Activated CD4-positive, alpha-beta T cell treated with anti-CD3 and anti-CD28 coated beads for 48 hours (primary cell): ENCODE measurements around the gene SLC37A1.
"Not testable (repeated sequence)": the region's sequence is repeated elsewhere in the genome, so short reads cannot be mapped to it uniquely, and the experiment has no call there.

Experiments
- DNase-seq: peaks from one replicate; pipeline ENCODE4 v3.0.0-alpha.2; 2020

The SLC37A1 gene

DNA sequence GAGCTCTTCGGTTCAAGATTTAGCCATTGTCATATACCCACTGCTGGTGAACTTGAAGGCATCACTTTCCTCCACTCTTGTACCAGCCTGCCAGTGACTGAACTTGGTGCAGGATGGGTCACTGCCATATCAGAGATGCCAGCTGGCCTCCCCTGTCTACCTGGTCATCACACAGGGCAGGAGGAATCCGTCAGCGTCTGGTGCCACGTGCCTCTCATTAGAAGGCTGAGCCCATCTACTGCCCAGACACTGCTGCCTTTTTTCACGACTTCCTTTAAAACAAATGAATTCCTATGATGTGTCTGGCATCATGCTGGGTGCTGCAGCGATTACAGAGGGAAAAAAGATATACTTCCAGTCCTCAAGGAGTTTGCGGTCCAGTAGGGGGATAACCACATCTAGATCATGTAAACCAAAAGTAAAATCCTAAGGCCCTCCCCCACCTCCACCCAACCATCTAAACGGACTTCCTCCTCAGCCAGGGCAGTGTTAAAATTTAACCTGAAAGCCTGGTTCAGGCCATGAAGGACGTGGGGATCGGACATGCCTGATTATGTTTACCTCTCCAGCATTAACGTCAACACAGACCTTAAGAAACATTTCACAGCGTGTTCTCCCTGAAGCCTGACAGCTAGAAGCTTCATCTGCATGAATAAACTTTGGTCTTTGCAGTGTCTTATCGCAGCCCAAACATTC is 110.6 kb downstream of the SLC37A1 start:
- DNase-seq: no peak

DNA sequence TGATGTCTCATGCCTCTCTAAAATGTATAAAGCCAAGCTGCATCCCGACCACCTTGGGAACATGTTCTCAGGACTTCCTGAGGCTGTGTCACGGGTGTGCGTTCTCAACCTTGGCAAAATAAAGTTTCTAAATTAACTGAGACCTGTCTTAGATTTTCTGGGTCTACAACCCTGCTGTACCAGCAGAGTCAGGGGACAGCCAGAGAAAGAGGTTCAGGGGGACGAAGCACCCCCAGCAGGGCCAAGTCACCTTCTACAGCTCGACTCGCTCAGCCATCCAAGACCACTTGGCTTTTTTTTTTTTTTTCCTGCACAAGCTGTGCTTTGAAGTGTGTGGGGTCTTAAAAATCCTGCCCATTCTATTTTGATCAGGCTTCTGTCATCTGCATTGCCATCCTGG is 111.3 kb downstream of the SLC37A1 start:
- no peak for DNase-seq

DNA sequence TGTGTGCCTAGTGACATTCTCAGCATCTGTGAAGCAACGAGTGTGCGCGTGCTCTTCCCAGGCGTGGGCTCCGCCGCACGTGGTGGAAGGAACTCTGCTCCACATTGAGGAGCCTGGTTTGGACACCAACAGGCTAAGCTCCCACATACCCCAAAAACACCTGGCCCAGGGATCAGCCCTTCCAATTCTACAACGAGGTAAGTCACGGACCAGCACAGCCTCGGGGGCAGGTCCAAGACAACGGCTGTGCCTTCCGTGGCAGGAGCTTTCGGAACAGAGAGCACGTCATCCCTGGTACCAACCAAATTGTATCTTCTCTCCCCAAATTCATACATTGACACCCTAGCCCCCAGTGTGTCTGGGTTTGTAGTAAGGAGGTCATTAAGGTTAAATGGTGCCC is 112.5 kb downstream of the SLC37A1 start:
- no peak for DNase-seq

DNA sequence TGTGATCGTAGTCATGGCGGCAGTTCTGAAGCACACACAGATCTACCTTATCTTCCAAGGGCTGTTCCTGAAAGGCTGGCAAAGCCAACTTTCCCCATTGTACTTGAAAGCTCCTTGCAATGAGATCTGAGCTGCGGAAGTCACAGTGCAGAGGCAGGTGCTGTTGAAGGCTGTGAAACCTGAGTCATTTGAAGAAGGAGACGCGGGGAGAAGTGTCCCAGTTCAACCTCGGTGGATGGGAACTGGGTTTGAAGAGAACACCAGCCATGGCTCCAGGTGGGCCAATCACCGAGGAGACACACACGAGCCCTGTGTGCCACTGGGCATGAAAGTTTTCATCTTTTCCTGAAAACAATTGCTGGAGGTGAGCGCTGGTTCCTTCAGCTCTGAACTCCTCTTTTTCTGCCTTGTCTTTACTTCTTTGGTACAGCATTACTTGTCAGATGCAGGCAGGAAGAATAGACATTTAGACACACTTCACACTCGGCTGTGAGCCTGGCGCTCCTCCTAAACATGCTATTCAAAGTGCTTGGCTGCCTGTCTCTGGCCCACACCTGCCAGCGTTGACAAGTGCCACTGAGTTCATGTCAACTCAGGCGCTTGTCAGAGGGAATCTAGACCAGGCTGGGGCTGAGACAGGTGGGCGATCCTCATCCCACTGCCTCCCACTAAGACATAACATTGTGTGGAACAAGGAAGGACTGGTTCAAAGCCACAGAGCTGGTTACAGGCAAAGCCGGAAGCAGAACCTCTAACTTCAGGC is 114.1 kb downstream of the SLC37A1 start:
- DNase-seq: no peak

DNA sequence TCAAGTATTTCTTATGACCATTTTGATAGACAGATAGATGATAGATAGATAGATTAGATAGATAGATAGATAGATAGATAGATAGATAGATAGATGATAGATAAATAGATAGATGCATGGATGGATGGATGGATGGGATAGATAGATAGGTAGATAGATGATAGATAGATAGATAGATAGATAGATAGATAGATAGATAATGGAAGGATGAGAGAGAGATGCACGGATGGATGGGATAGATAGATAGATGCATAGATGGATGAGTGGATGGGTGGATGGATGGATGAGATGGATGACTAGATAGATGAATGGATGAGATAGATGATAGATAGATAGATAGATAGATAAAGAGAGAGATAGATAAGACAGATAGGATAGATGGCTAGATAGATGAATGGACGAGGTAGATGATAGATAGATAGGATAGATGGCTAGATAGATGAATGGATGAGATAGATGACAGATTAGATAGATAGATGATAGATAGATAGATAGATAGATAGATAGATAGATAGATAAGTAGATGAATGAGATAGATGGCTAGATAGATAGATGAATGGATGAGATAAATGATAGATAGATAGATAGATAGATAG is 114.9 kb downstream of the SLC37A1 start:
- DNase-seq: not testable (repeated sequence)

DNA sequence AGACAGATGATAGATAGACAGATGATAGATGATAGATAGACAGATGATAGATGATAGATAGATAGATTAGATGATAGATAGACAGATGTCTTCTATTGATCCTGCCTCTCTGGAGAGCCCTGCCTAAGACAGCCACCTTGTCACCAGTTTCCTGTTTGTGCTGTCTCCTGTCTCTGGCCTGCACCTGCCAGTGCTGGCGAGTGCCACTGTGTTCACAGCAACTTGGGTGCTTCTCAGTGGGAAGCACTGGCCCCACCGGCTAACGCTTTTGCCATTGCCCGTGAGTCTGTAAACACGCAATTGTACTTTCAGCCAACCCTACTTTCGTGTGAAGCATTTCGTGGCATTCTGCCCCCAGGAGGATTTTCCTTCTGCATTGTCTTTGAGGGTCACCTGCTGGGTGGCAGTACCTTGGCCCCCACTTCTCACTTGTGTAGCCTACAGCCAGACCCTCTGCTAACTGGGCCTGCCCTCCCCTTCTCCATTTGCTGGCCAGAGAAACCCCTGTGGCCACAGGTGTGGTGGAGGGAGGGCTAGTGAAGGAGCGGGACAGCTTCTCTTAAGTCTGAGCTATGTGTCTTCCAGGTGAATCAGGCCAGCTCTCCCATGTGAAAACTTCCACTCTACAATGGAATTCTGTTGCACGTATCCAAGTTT is 116.4 kb downstream of the SLC37A1 start:
- no peak for DNase-seq

DNA sequence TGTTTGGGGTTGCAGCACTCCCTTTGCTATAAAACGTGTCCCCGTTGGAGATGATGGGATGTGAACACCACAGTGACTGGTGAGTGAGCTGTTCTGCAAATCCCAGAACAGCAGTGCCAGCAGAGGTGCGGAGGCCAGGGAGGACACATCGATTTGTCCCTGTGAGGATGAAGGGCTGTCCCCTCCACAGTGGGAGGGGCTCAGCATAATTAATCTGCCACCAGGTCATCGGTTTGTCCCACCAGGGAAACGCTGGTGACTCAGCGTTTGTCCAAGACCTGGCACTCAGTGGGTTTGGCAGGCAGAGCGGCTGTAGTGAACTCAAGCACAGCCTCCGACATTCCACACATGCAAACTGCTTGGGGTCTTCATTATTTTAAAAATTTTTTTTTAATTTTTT is 117.0 kb downstream of the SLC37A1 start:
- DNase-seq: no peak
